ENCODE measurements around the gene TEX54. TPM values are rescaled to one million over a fixed set of nuclear protein-coding genes. Genes with fewer than 3 reads are reported as not detected.

The TEX54 gene
- total RNA-seq, 4 donors from 2014 or later = not detected

GRCh38 chr11:62854825-62855570 is 22.4 kb upstream of the TEX54 start:
- Histone ChIP-seq H3K4me1 (peaks cover 11 to 43% (median 24%) of the 10 kb centered on the region in 4 donors), H3K9me3 (no peaks in the 10 kb centered on the region), H3K4me3 (peak overlapping the region; percentile 47 to 74 (median 70)), H3K27ac (peak overlapping the region; percentile 83 to 89 (median 85)), H3K36me3 (peaks cover 0 to 23% (median 10%) of the 10 kb centered on the region in 4 donors), H3K27me3 (no peaks in the 10 kb centered on the region)
- WGBS, 2 donors (ENCODE audit: low coverage in 1 of 2) = 0 to 1% methylated on average over 4 to 15 of the region's 15 CpGs
- DNase-seq = no peak
- in situ Hi-C loops (cut with MboI; ENCODE audit: low pct_ligation_motif_present in 1 of 4, low pct_unique_long_range_greater_than_20kb in 1 of 4, low sequenced_read_pairs in 3 of 4) = loop anchor here in 2 of 4 donors (25.0 kb wide), 2 partner anchors 268 to 468 kb away; partner anchors contain the start of gene TUT1 (in 1 of the 2)
- intact Hi-C loops (cut with DNase I; ENCODE audit: low total_unique reads) = no loop called here
- TF ChIP-seq POLR2AphosphoS5 (IDR thresholded peaks at IDR 0.05) = no peak
- no peak for TF ChIP-seq POLR2A (IDR thresholded peaks at IDR 0.05)
- TF ChIP-seq, protein P1, sequence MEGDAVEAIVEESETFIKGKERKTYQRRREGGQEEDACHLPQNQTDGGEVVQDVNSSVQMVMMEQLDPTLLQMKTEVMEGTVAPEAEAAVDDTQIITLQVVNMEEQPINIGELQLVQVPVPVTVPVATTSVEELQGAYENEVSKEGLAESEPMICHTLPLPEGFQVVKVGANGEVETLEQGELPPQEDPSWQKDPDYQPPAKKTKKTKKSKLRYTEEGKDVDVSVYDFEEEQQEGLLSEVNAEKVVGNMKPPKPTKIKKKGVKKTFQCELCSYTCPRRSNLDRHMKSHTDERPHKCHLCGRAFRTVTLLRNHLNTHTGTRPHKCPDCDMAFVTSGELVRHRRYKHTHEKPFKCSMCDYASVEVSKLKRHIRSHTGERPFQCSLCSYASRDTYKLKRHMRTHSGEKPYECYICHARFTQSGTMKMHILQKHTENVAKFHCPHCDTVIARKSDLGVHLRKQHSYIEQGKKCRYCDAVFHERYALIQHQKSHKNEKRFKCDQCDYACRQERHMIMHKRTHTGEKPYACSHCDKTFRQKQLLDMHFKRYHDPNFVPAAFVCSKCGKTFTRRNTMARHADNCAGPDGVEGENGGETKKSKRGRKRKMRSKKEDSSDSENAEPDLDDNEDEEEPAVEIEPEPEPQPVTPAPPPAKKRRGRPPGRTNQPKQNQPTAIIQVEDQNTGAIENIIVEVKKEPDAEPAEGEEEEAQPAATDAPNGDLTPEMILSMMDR (IDR thresholded peaks at IDR 0.05) = no peak
- no peak for TF ChIP-seq EP300 (IDR thresholded peaks at IDR 0.05; ENCODE audit: low read depth)

- peak overlapping the region; percentile 83 to 89 (median 85) for H3K27ac ChIP-seq
- TF ChIP-seq, protein P1 (IDR thresholded peaks at IDR 0.05) = no peak
- no peak for TF ChIP-seq EP300 (IDR thresholded peaks at IDR 0.05; ENCODE audit: low read depth)
- TF ChIP-seq POLR2A (IDR thresholded peaks at IDR 0.05) = no peak
- no peak for TF ChIP-seq POLR2AphosphoS5 (IDR thresholded peaks at IDR 0.05)
Measured at GRCh38 chr11:62854013-62854824, 21.6 kb upstream of the TEX54 start.

DNA sequence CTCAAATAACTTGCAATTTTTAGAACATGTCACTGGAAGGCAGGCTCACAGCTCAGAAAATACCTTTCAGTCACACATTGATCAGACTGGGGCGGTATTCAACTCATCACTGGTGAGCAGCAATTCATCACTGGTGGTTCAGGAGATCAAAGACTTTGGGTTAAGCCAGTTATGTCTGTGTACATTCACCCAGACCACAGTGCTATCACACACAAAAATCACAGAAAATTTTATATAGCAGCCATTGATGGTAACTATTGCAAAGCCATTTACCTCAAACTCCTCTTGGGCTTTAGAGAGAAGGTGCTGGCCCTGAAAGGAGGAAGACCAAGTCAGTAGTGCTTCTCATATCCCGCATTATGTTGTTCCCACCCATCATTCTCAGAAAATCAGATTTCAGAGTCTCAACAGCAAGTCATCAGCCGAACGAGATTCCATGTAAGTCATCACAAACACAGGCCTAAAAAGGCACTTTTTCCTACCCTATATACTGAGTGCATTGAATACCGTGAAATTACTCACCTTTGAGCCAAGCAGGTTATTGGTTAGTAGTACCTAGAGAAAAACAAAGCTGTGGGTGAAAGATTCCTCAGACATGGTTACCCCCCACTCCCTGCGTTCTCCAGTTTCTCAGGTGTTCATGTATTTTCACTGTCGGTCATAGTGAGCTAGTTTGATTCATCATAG is 20.8 kb upstream of the TEX54 start:
- peak overlapping the region in 1 of 4 donors; percentile 85 for H3K27ac ChIP-seq
- 42 to 70% methylated on average over 2 to 7 of the region's 7 CpGs for WGBS, 2 donors (ENCODE audit: low coverage in 1 of 2)
- no peaks in the 10 kb centered on the region for H3K27me3 ChIP-seq
- in situ Hi-C loops (cut with MboI; ENCODE audit: low pct_ligation_motif_present in 1 of 4, low pct_unique_long_range_greater_than_20kb in 1 of 4, low sequenced_read_pairs in 3 of 4) = loop anchor here in 2 of 4 donors (25.0 kb wide), 2 partner anchors 266 to 466 kb away; partner anchors contain the start of gene TUT1 (in 1 of the 2)
- H3K36me3 ChIP-seq = peaks cover 0 to 23% (median 10%) of the 10 kb centered on the region in 4 donors
- intact Hi-C loops (cut with DNase I; ENCODE audit: low total_unique reads) = loop anchor here (1.0 kb wide), 1 partner anchor 26 kb away; no protein-coding TSS in a partner anchor
- TF ChIP-seq, protein P1 (IDR thresholded peaks at IDR 0.05) = no peak
- TF ChIP-seq POLR2AphosphoS5 (IDR thresholded peaks at IDR 0.05) (no peak), POLR2A (IDR thresholded peaks at IDR 0.05) (no peak), EP300 (IDR thresholded peaks at IDR 0.05; ENCODE audit: low read depth) (no peak)
- no peaks in the 10 kb centered on the region for H3K9me3 ChIP-seq
- H3K4me1 ChIP-seq = peaks cover 11 to 43% (median 24%) of the 10 kb centered on the region in 4 donors
- no peak for DNase-seq
- peak overlapping the region in 2 of 4 donors; percentile 70 to 74 for H3K4me3 ChIP-seq

More at GRCh38 chr11:62854013-62854824, 21.6 kb upstream of the TEX54 start:
- Histone ChIP-seq H3K9me3 (no peaks in the 10 kb centered on the region), H3K27me3 (no peaks in the 10 kb centered on the region), H3K4me3 (peak overlapping the region in 3 of 4 donors; percentile 70 to 74 (median 71)), H3K36me3 (peaks cover 0 to 23% (median 10%) of the 10 kb centered on the region in 4 donors), H3K4me1 (peaks cover 11 to 43% (median 24%) of the 10 kb centered on the region in 4 donors)
- in situ Hi-C loops (cut with MboI; ENCODE audit: low pct_ligation_motif_present in 1 of 4, low pct_unique_long_range_greater_than_20kb in 1 of 4, low sequenced_read_pairs in 3 of 4) = loop anchor here in 2 of 4 donors (25.0 kb wide), 2 partner anchors 267 to 467 kb away; partner anchors contain the start of gene TUT1 (in 1 of the 2)
- 2 to 10% methylated on average over 7 to 8 of the region's 8 CpGs for WGBS, 2 donors (ENCODE audit: low coverage in 1 of 2)
- intact Hi-C loops (cut with DNase I; ENCODE audit: low total_unique reads) = no loop called here
- no peak for DNase-seq
